Suprapubic skin (tissue), 4 donors: Measurements from ENCODE around the gene PGLYRP2. TPM values are rescaled to one million over a fixed set of nuclear protein-coding genes. Genes with fewer than 3 reads are reported as not detected.

Experiments used
- DNase-seq, 2 donors: peaks; one replicate each; pipeline ENCODE4 v3.0.0-alpha.2; 2019; ENCODE audit warnings: low spot score in 2 of 2
- H3K27ac ChIP-seq: fragments of 200-600 bp; sonication (generic); one replicate; pipeline ENCODE4 v1.5.1; 2019
- H3K27me3 ChIP-seq: fragments of 200-600 bp; sonication (generic); one replicate; pipeline ENCODE4 v1.5.1; 2019
- H3K36me3 ChIP-seq: fragments of 200-600 bp; sonication (generic); one replicate; pipeline ENCODE4 v1.5.1; 2019
- H3K4me1 ChIP-seq: fragments of 200-600 bp; sonication (generic); one replicate; pipeline ENCODE4 v1.5.1; 2019
- H3K4me3 ChIP-seq: fragments of 200-600 bp; sonication (generic); one replicate; pipeline ENCODE4 v1.5.1; 2019; ENCODE audit warnings: mild to moderate bottlenecking
- H3K9me3 ChIP-seq: fragments of 200-600 bp; sonication (generic); one replicate; pipeline ENCODE4 v1.5.1; 2019
- CTCF ChIP-seq, 2 donors: fragments of 200-600 bp in 1 of 2; fragments of 450-650 bp in 1 of 2; sonication (generic) in 1 of 2; IDR thresholded peaks; one replicate each; pipeline ENCODE4 v1.5.1; 2016 to 2019; ENCODE audit warnings: antibody characterized with exemption in 2 of 2, mild to moderate bottlenecking in 1 of 2, moderate library complexity in 1 of 2
- EP300 ChIP-seq: sonication (generic); formaldehyde crosslinking; IDR thresholded peaks from one replicate; pipeline ENCODE4 v1.6.1; 2017; ENCODE audit warnings: antibody characterized with exemption
- POLR2A ChIP-seq, 2 donors: fragments of 450-650 bp; IDR thresholded peaks; one replicate each; pipeline ENCODE4 v1.6.1; 2017; ENCODE audit warnings: antibody characterized with exemption in 2 of 2, mild to moderate bottlenecking in 2 of 2, moderate library complexity in 2 of 2
- POLR2AphosphoS5 ChIP-seq, 3 donors: sonication (generic); formaldehyde crosslinking; IDR thresholded peaks; one replicate each; pipeline ENCODE4 v1.6.1; 2017; ENCODE audit warnings: antibody characterized with exemption in 3 of 3
- WGBS: methylation state at CpG from one replicate; pipeline ENCODE4 v1.1.5; 2018; 5-methylcytosine and 5-hydroxymethylcytosine counted together
- total RNA-seq, 4 donors: library from RNA; depleted of rRNA; stranded (reverse); fragments of >200 nt; gene quantifications; one replicate each; pipeline ENCODE4 v1.1.0, GENCODE V29; 2016

Gene PGLYRP2
- total RNA-seq, 4 donors from 2014 or later, result 0.21 TPM; not detected in 3

- Histone ChIP-seq H3K4me3 (peak overlapping the region; percentile 95), H3K9me3 (no peaks in the 10 kb centered on the region), H3K27ac (no peak overlapping the region), H3K36me3 (peaks cover 34% of the 10 kb centered on the region), H3K4me1 (peaks cover 38% of the 10 kb centered on the region), H3K27me3 (no peaks in the 10 kb centered on the region)
- no peak for TF ChIP-seq POLR2AphosphoS5 (IDR thresholded peaks at IDR 0.05)
- no peak for TF ChIP-seq POLR2A (IDR thresholded peaks at IDR 0.05)
- TF ChIP-seq EP300, result no peak
- TF ChIP-seq CTCF (IDR thresholded peaks at IDR 0.05), result no peak
- no peak for DNase-seq
- 13% methylated on average over 7 of the region's 7 CpGs for WGBS
Observed at GRCh38 chr19:15431396-15432017, 47.8 kb downstream of the PGLYRP2 start.

- Histone ChIP-seq H3K4me1 (peaks cover 38% of the 10 kb centered on the region), H3K27me3 (no peaks in the 10 kb centered on the region), H3K27ac (no peak overlapping the region), H3K36me3 (peaks cover 43% of the 10 kb centered on the region), H3K4me3 (peak overlapping the region; percentile 95), H3K9me3 (no peaks in the 10 kb centered on the region)
- no peak for TF ChIP-seq EP300
- TF ChIP-seq CTCF (IDR thresholded peaks at IDR 0.05), result no peak
- TF ChIP-seq POLR2A (IDR thresholded peaks at IDR 0.05), result no peak
- TF ChIP-seq POLR2AphosphoS5 (IDR thresholded peaks at IDR 0.05), result no peak
- WGBS, result 64% methylated on average over 7 of the region's 10 CpGs
- no peak for DNase-seq
Observed at GRCh38 chr19:15430526-15431120, 48.7 kb downstream of the PGLYRP2 start.

- peak in 1 of 2 donors; percentile 65 for DNase-seq
- no peak for TF ChIP-seq CTCF (IDR thresholded peaks at IDR 0.05)
- no peak for TF ChIP-seq EP300
- no peak for TF ChIP-seq POLR2A (IDR thresholded peaks at IDR 0.05)
- TF ChIP-seq POLR2AphosphoS5 (IDR thresholded peaks at IDR 0.05), result no peak
- H3K36me3 ChIP-seq, result peaks cover 50% of the 10 kb centered on the region
- H3K27me3 ChIP-seq, result no peaks in the 10 kb centered on the region
- H3K4me1 ChIP-seq, result peaks cover 38% of the 10 kb centered on the region
- peak overlapping the region; percentile 95 for H3K4me3 ChIP-seq
- H3K27ac ChIP-seq, result no peak overlapping the region
- WGBS, result 76% methylated on average over 7 of the region's 24 CpGs
- no peaks in the 10 kb centered on the region for H3K9me3 ChIP-seq
Observed at GRCh38 chr19:15429825-15430467, 49.4 kb downstream of the PGLYRP2 start.

GRCh38 chr19:15428956-15429824 lies 50.1 kb downstream of the PGLYRP2 start:
- Histone ChIP-seq H3K4me3 (no peak overlapping the region), H3K27ac (no peak overlapping the region), H3K4me1 (peaks cover 38% of the 10 kb centered on the region), H3K9me3 (no peaks in the 10 kb centered on the region), H3K36me3 (peaks cover 57% of the 10 kb centered on the region), H3K27me3 (no peaks in the 10 kb centered on the region)
- 88% methylated on average over 13 of the region's 22 CpGs for WGBS
- peak in 1 of 2 donors; percentile 72 for DNase-seq
- TF ChIP-seq CTCF (IDR thresholded peaks at IDR 0.05), result no peak
